Heart right ventricle (tissue), 16 donors: ENCODE measurements around the gene PPM1H. TPM values are rescaled to one million over a fixed set of nuclear protein-coding genes. Genes with fewer than 3 reads are reported as not detected.
"Not testable (repeated sequence)": the region's sequence is repeated elsewhere in the genome, so short reads cannot be mapped to it uniquely, and the experiment has no call there.

ENCODE experiments used
- ATAC-seq, 8 donors: fragments of 200-7000 bp; cut with Tn5 transposase; one replicate each; pipeline ENCODE4 v1.9.1; 2020; ENCODE audit warnings: mild to moderate bottlenecking in 8 of 8, moderate library complexity in 8 of 8, moderate number of reproducible peaks in 1 of 8
- DNase-seq, 2 donors: peaks; one replicate each; pipeline ENCODE4 v3.0.0-alpha.2; 2020
- H3K27ac ChIP-seq, 10 donors: fragments of 200-600 bp; sonication (generic) in 2 of 10; one replicate each; pipeline versions ENCODE4 v1.5.0 to v1.8.0; 2020 to 2022; ENCODE audit warnings: mild to moderate bottlenecking in 3 of 10
- H3K27me3 ChIP-seq, 7 donors: fragments of 200-600 bp; one replicate each; pipeline ENCODE4 v1.8.0; 2021 to 2022; ENCODE audit warnings: mild to moderate bottlenecking in 2 of 7
- H3K36me3 ChIP-seq, 9 donors: fragments of 200-600 bp; sonication (generic) in 1 of 9; one replicate each; pipeline versions ENCODE4 v1.5.0 to v1.8.0; 2020 to 2022; ENCODE audit warnings: mild to moderate bottlenecking in 2 of 9
- H3K4me1 ChIP-seq, 9 donors: fragments of 200-600 bp; sonication (generic) in 1 of 9; one replicate each; pipeline versions ENCODE4 v1.5.0 to v1.8.0; 2020 to 2022; ENCODE audit warnings: mild to moderate bottlenecking in 4 of 9
- H3K4me3 ChIP-seq, 10 donors: fragments of 200-600 bp; sonication (generic) in 2 of 10; one replicate each; pipeline versions ENCODE4 v1.5.0 to v1.8.0; 2020 to 2022; ENCODE audit warnings: mild to moderate bottlenecking in 7 of 10, moderate library complexity in 2 of 10
- H3K9me3 ChIP-seq, 11 donors: fragments of 200-600 bp in 10 of 11; sonication (generic) in 2 of 11; one replicate each; pipeline versions ENCODE4 v1.5.0 to v1.8.0; 2013 to 2022; ENCODE audit warnings: mild to moderate bottlenecking in 2 of 11, control low read depth in 1 of 11, moderate library complexity in 1 of 11
- CTCF ChIP-seq, 9 donors: fragments of 200-600 bp; sonication (generic) in 2 of 9; IDR thresholded peaks; one replicate each; pipeline versions ENCODE4 v1.5.0 to v1.8.0; 2021 to 2022; ENCODE audit warnings: antibody characterized with exemption in 9 of 9, mild to moderate bottlenecking in 5 of 9, moderate library complexity in 1 of 9
- WGBS, 2 donors: extraction: QIAGEN DNeasy Blood & Tissue Kit; methylation state at CpG; one replicate each; pipeline ENCODE4 v1.1.7; 2013; ENCODE audit warnings: inconsistent platforms in 1 of 2; 5-methylcytosine and 5-hydroxymethylcytosine counted together
- intact Hi-C, 10 donors: fragments of 100-400 bp; cut with DNase I; formaldehyde crosslinking; loops; one replicate each; pipeline versions ENCODE4 v1.11.1 to v1.14.2; 2022
- polyA plus RNA-seq, 2 donors: library from polyadenylated mRNA; stranded (reverse); fragments of 200-250 nt; gene quantifications; one replicate each; pipeline ENCODE4 v1.2.3, GENCODE V29; 2013
- total RNA-seq, 10 donors: library from RNA; stranded (reverse); fragmentation: NEBNext Ultra II Directional in 3 of 10; extraction: Animal tissue kit (Norgen Biotek cat#: 25700) in 3 of 10; gene quantifications; one replicate each; pipeline versions ENCODE4 v1.2.1 to v1.2.4, GENCODE V29; 2021 to 2023
- donor health status: Arrhythmogenic right ventricular cardiomyopathy.
- donor health status: ischemic (EF 13 %, LVEDD 7.1; RV severe dilation, severe dysfunction).
- donor health status: healthy with polysubstance abuse.
- donor health status: DM: no; HTN: yes; CAD: no.
- donor health status: DM: no; HTN: no; CAD: no.
- donor health status: ischemic (EF 25% LVEDD 6.9; RV normal size, moderate dysfunction).
- donor health status: ischemic (EF 25% LVEDD 5.7; RV mildly dilated, moderate dysfunction).
- donor health status: healthy.
- donor health status: DM: yes; HTN: yes; CAD: no.
- donor health status: Ischemic cardiomyopathy.
- donor health status: ischemic (EF 35%, LVEDD 5.7; RV mildly dilated, moderate dysfunction).
- donor health status: nonischemic (EF 11% LVEDD 7.7; RV severe dilation, severe dysfunction).
- donor health status: DM: yes; HTN: yes; CAD: no.
- donor health status: PGD.
- donor health status: ischemic (EF 29% LVEDD 5.4; RV normal size, mild dysfunction).
- donor health status: nonischemic (EF 23%, LVEDD 6.1; RV moderate dilation, normal function).

Gene PPM1H
- total and polyA plus RNA-seq, 12 donors = 0.62 to 7.1 (median 5.3) TPM

- H3K4me3 ChIP-seq = no peak overlapping the region
- no peak overlapping the region for H3K27ac ChIP-seq
- DNase-seq (no peak), ATAC-seq (no peak)
- peaks cover 0 to 4% (median 0%) of the 10 kb centered on the region in 11 donors for H3K9me3 ChIP-seq
- no peaks in the 10 kb centered on the region for H3K4me1 ChIP-seq
- intact Hi-C loops = no loop called here
- 63 to 67% methylated on average over 3 of the region's 3 CpGs for WGBS, 2 donors
- H3K27me3 ChIP-seq = peaks cover 0 to 4% (median 0%) of the 10 kb centered on the region in 7 donors
- no peaks in the 10 kb centered on the region for H3K36me3 ChIP-seq
- TF ChIP-seq CTCF (IDR thresholded peaks at IDR 0.05) = no peak
Observed at GRCh38 chr12:62943779-62944395, 8.9 kb upstream of the PPM1H start.

GRCh38 chr12:62942316-62942715 is 7.4 kb upstream of the PPM1H start:
- H3K27me3 ChIP-seq, DNase-seq, H3K4me1 ChIP-seq, H3K9me3 ChIP-seq, H3K36me3 ChIP-seq, ATAC-seq, H3K4me3 ChIP-seq, intact Hi-C loops, H3K27ac ChIP-seq: not testable (repeated sequence)
- WGBS, 2 donors = 72 to 90% methylated on average over 4 of the region's 4 CpGs

DNA sequence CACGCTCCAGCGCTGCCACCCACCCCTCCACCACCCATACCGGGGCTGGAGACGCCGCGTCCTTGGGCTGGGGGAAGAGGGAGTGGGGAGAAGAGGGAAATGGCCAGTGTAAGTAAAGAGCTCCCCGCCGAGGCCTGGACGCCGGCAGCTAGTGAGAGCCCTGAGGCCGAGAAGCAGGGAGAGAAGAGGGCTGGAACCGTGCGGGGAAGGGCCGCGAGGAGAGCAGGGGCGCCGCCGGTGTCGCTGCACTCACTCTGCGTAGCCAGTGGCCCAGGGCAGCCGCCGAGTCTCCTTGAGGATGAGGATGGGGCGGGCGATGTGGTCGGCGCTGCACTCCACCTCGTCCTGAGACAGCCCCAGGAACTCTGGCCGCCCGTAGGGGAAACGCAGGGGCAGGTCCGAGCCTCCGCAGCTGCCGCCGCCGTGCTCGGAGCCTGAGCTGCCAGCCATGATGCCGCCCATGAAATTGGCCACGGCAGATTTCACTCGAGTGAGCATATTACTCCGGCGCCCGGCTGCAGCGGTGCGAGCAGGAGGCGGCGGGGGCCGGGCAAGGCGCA is 631 bp downstream of the PPM1H start:
- Histone ChIP-seq H3K27ac (peak overlapping the region in 9 of 10 donors; percentile 56 to 90 (median 80)), H3K36me3 (no peaks in the 10 kb centered on the region), H3K9me3 (no peaks in the 10 kb centered on the region), H3K27me3 (peaks cover 0 to 15% (median 0%) of the 10 kb centered on the region in 7 donors), H3K4me3 (peak overlapping the region; percentile 67 to 95 (median 86)), H3K4me1 (peaks cover 0 to 25% (median 14%) of the 10 kb centered on the region in 9 donors)
- 1% methylated on average over 48 of the region's 48 CpGs for WGBS, 2 donors
- DNase-seq (peak; percentile 41 to 54), ATAC-seq (peak; percentile 52 to 86 (median 72))
- intact Hi-C loops = loop anchor here in 9 of 10 donors (2.0 to 10.0 kb wide), 7 partner anchors 67 to 122 kb away; no protein-coding TSS in a partner anchor
- peak in 3 of 9 donors; percentile 5 to 27 (median 21) for TF ChIP-seq CTCF (IDR thresholded peaks at IDR 0.05)

DNA sequence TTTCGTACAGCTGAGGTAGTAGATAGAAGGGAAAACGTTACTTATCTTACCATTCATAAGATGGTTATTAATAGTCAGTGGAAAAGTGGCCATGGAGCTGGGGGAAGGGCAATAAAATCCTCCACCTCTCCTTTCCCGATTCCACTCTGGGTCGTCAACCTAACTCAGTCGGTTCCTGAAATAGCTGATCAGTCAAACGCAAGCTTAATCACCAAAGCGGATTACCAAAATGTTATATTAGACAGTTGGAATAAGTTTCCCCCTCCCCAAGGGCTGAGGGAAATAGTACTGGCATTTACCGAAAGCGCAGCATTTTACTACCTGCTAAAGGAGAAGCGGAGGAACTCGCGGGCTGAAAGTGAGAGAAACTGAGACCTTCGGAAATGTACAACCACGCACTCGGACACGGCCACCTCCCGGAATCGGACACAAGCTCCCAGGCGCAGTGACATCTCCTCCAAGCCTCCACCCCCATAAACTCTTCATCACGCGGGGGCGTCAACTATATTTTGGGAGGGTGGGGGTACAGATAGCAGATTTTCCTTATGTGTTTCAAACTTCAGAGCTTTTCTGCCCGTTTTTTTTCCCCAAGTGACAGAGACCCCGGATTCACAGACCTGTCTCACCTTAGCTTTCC is 1.2 kb downstream of the PPM1H start:
- 0 to 1% methylated on average over 24 of the region's 24 CpGs for WGBS, 2 donors
- TF ChIP-seq CTCF (IDR thresholded peaks at IDR 0.05) = no peak
- no peaks in the 10 kb centered on the region for H3K36me3 ChIP-seq
- H3K4me1 ChIP-seq = peaks cover 0 to 25% (median 14%) of the 10 kb centered on the region in 9 donors
- DNase-seq = peak; percentile 9 to 12
- peak overlapping the region; percentile 67 to 95 (median 86) for H3K4me3 ChIP-seq
- H3K27me3 ChIP-seq = peaks cover 0 to 15% (median 0%) of the 10 kb centered on the region in 7 donors
- intact Hi-C loops = loop anchor here in 9 of 10 donors (2.0 to 10.0 kb wide), 7 partner anchors 66 to 121 kb away; no protein-coding TSS in a partner anchor
- peak in 6 of 8 donors; percentile 7 to 62 (median 28) for ATAC-seq
- H3K9me3 ChIP-seq = no peaks in the 10 kb centered on the region
- H3K27ac ChIP-seq = peak overlapping the region in 9 of 10 donors; percentile 56 to 90 (median 80)
